K562 (cell line): ENCODE measurements around the gene TRAF1. TPM values are rescaled to one million over a fixed set of nuclear protein-coding genes. Genes with fewer than 3 reads are reported as not detected.

Source experiments
- ATAC-seq: fragments of 200-7000 bp; cut with Tn5 transposase; 3 replicates; pipeline ENCODE4 v1.9.1; 2020; ENCODE audit warnings: moderate library complexity
- BruUV-seq: library from RNA; stranded (reverse); fragments of 400-500 nt; replicated peaks from 2 replicates; lab custom pipeline; 2021; lab: Mats Ljungman, UMichigan
- CTCF ChIA-PET: fragments of 300-600 bp; formaldehyde crosslinking; extraction: SDS; loops from one replicate; lab custom pipeline; 2021; ENCODE audit warnings: low intra/inter-chr PET ratio; lab: Yijun Ruan, JAX
- POLR2A ChIA-PET: fragments of 300-600, 350-650 bp; sonication (Branson Sonifier 250); formaldehyde crosslinking; extraction: SDS; loops from one replicate; lab custom pipeline; 2021; ENCODE audit warnings: antibody characterized with exemption, inconsistent platforms; lab: Yijun Ruan, JAX
- DNase-seq, 4 experiments: peaks; one replicate each; pipeline versions ENCODE4 v3.0.0 to v3.0.0-alpha.2; 2011 to 2018; ENCODE audit warnings: low spot score in 3 of 4, mixed read lengths in 3 of 4; ENCODE audit errors: extremely low read depth in 1 of 4
- FAIRE-seq: peaks from 2 replicates; lab custom pipeline; 2011; peaks lifted over from hg19 to GRCh38; lab: Jason Lieb, UNC
- H2AFZ ChIP-seq: 2 replicates; pipeline ENCODE4 v1.6.0; 2011; ENCODE audit warnings: low read depth, low read length, control low read depth, inconsistent platforms
- H3K27ac ChIP-seq: fragments of 200-600 bp; 3 replicates; pipeline ENCODE4 v1.8.0; 2011; ENCODE audit warnings: low read depth, mild to moderate bottlenecking, control low read depth, inconsistent platforms, low read length, moderate library complexity, mixed read lengths; ENCODE audit errors: extremely low read depth
- H3K27me3 ChIP-seq, 2 experiments: fragments of 300-600 bp in 1 of 2; 2 replicates in 1 of 2; 3 replicates in 1 of 2; pipeline versions ENCODE4 v1.6.0 to v1.8.0; 2011; ENCODE audit warnings: inconsistent platforms in 2 of 2, low read length in 2 of 2, mild to moderate bottlenecking in 1 of 2, mixed read lengths in 1 of 2, moderate library complexity in 1 of 2; ENCODE audit not compliant: control insufficient read depth in 2 of 2, insufficient read depth in 2 of 2
- H3K36me3 ChIP-seq: fragments of 300-600 bp; 3 replicates; pipeline ENCODE4 v1.8.0; 2011; ENCODE audit warnings: mild to moderate bottlenecking, low read length, inconsistent platforms; ENCODE audit not compliant: control insufficient read depth, insufficient read depth
- H3K4me1 ChIP-seq, 2 experiments: fragments of 200-600 bp in 1 of 2; replicated peaks in 1 of 2; 2 replicates in 1 of 2; 3 replicates in 1 of 2; pipeline versions ENCODE4 v1.5.1 to v1.8.0; 2011; ENCODE audit warnings: inconsistent platforms in 2 of 2, low read length in 2 of 2, mild to moderate bottlenecking in 1 of 2, mixed read lengths in 1 of 2, moderate library complexity in 1 of 2; ENCODE audit not compliant: control insufficient read depth in 2 of 2, insufficient read depth in 2 of 2
- H3K4me2 ChIP-seq: 2 replicates; pipeline ENCODE4 v1.6.1; 2011; ENCODE audit warnings: low read length, control low read depth, inconsistent platforms, mixed read lengths; ENCODE audit not compliant: insufficient read depth
- H3K4me3 ChIP-seq: fragments of 200-600 bp; sonication (generic), shearing (Covaris generic); 2 replicates; pipeline ENCODE4 v1.5.1; 2016; ENCODE audit warnings: control low read depth, inconsistent platforms
- H3K79me2 ChIP-seq: fragments of 200-600 bp; 3 replicates; pipeline ENCODE4 v1.8.0; 2011; ENCODE audit warnings: low read length, inconsistent platforms; ENCODE audit not compliant: control insufficient read depth, insufficient read depth
- H3K9ac ChIP-seq, 2 experiments: 2 replicates each; pipeline versions ENCODE4 v1.6.0 to v1.6.1; 2011; ENCODE audit warnings: low read depth in 2 of 2, low read length in 2 of 2, control low read depth in 1 of 2, inconsistent platforms in 1 of 2, mild to moderate bottlenecking in 1 of 2, mixed read lengths in 1 of 2; ENCODE audit not compliant: insufficient read depth in 1 of 2
- H3K9me1 ChIP-seq: one replicate; pipeline ENCODE4 v1.6.0; 2011; ENCODE audit warnings: inconsistent platforms, mild to moderate bottlenecking, low read length, moderate library complexity; ENCODE audit not compliant: control insufficient read depth, insufficient read depth
- H3K9me3 ChIP-seq: replicated peaks from 2 replicates; pipeline ENCODE4 v1.5.1; 2011; ENCODE audit warnings: low read depth, low read length, inconsistent platforms; ENCODE audit not compliant: control insufficient read depth, insufficient read depth
- H4K20me1 ChIP-seq: replicated peaks from 2 replicates; pipeline ENCODE4 v1.6.1; 2011; ENCODE audit warnings: low read length, inconsistent platforms, mixed read lengths; ENCODE audit not compliant: control insufficient read depth, insufficient read depth
- BRD4 ChIP-seq: fragments of 200-600 bp; sonication (generic); IDR thresholded peaks from 2 replicates; pipeline ENCODE4 v1.6.1; 2017; ENCODE audit warnings: inconsistent platforms
- BRF2 ChIP-seq: IDR thresholded peaks from 3 replicates; pipeline ENCODE4 v1.6.1; 2011; ENCODE audit warnings: borderline replicate concordance, mild to moderate bottlenecking; ENCODE audit not compliant: insufficient read length, insufficient read depth
- HCFC1 ChIP-seq: IDR thresholded peaks from 2 replicates; pipeline ENCODE4 v1.6.1; 2012; ENCODE audit warnings: low read depth, low read length, improper control_type of control experiment
- HOXB6 ChIP-seq: fragments of 250-450 bp; sonication (Bioruptor Pico); IDR thresholded peaks from 2 replicates; pipeline ENCODE4 v1.5.1; 2022; ENCODE audit warnings: mild to moderate bottlenecking, borderline replicate concordance
- JUN ChIP-seq, 2 experiments: sonication (generic) in 1 of 2; formaldehyde crosslinking in 1 of 2; IDR thresholded peaks; 2 replicates each; pipeline versions ENCODE4 v1.6.1 to v1.8.0; 2012 to 2022; ENCODE audit warnings: borderline replicate concordance in 2 of 2, mild to moderate bottlenecking in 2 of 2, improper control_type of control experiment in 1 of 2, low read depth in 1 of 2, low read length in 1 of 2, missing genetic modification reagents in 1 of 2
- KDM5B ChIP-seq: fragments of 200-600 bp; sonication (generic); IDR thresholded peaks from 2 replicates; pipeline ENCODE4 v1.6.1; 2012; ENCODE audit warnings: low read depth, mild to moderate bottlenecking, moderate library complexity, low read length, control low read depth, inconsistent platforms; ENCODE audit not compliant: insufficient replicate concordance
- KLF1 ChIP-seq: fragments of 450-650 bp; IDR thresholded peaks from 2 replicates; pipeline ENCODE4 v1.6.1; 2016; ENCODE audit warnings: missing genetic modification characterization, missing compliant biosample characterization
- NEUROD1 ChIP-seq: fragments of 150-350 bp; IDR thresholded peaks from 2 replicates; pipeline ENCODE4 v1.6.1; 2014; ENCODE audit warnings: borderline replicate concordance, low read length, low read depth; ENCODE audit not compliant: partially characterized antibody
- OTX1 ChIP-seq: fragments of 450-650 bp; formaldehyde crosslinking; IDR thresholded peaks from 2 replicates; pipeline ENCODE4 v1.4.0; 2022; ENCODE audit warnings: mild to moderate bottlenecking
- PREB ChIP-seq: sonication (generic); formaldehyde crosslinking; IDR thresholded peaks from 2 replicates; pipeline ENCODE4 v1.8.1; 2023; ENCODE audit warnings: mild to moderate bottlenecking, missing genetic modification reagents
- RBM25 ChIP-seq: fragments of 200-400 bp; formaldehyde crosslinking; IDR thresholded peaks from 2 replicates; pipeline ENCODE4 v1.6.1; 2018; ENCODE audit warnings: low read length, low read depth, moderate library complexity; ENCODE audit not compliant: severe bottlenecking
- STAT6 ChIP-seq: sonication (generic); formaldehyde crosslinking; IDR thresholded peaks from 2 replicates; pipeline ENCODE4 v1.8.1; 2023; ENCODE audit warnings: mild to moderate bottlenecking, missing genetic modification reagents
- ZNF586 ChIP-seq: fragments of 450-650 bp; formaldehyde crosslinking; conservative IDR thresholded peaks from 2 replicates; pipeline ENCODE4 v1.4.0; 2020; ENCODE audit warnings: mild to moderate bottlenecking, moderate library complexity
- WGBS: fragments of 100-300 bp; shearing (Covaris generic); methylation state at CpG from one replicate; pipeline ENCODE4 v1.1.6; 2016; ENCODE audit warnings: low coverage, mixed read lengths; ENCODE audit not compliant: insufficient coverage; ENCODE audit errors: missing lambda C conversion rate; 5-methylcytosine and 5-hydroxymethylcytosine counted together
- in situ Hi-C: fragments of 300-500 bp; cut with MboI; formaldehyde crosslinking; loops from 4 replicates; pipeline ENCODE4 v1.15.0; 2018; ENCODE audit warnings: inconsistent platforms, mixed read lengths
- intact Hi-C: fragments of 100-400 bp; cut with micrococcal nuclease; formaldehyde crosslinking; loops from 2 replicates; pipeline ENCODE4 v1.14.2; 2022
- polyA plus RNA-seq, 8 experiments: library from polyadenylated mRNA; depleted of rRNA in 4 of 8; stranded (reverse) in 5 of 8; unstranded in 3 of 8; fragments of >200 nt; fragmentation: Nextera tagmentation in 2 of 8; fragmentation: Illumina TruSeq in 1 of 8; extraction: Ambion mirVana in 2 of 8; extraction: Trizol in 1 of 8; gene quantifications; 2 replicates each; pipeline versions ENCODE4 v1.2.1 to v1.2.3, GENCODE V29; 2011 to 2014; ENCODE audit warnings: inconsistent platforms in 1 of 8, missing spikeins in 1 of 8
- total RNA-seq, 7 experiments: library from RNA; depleted of rRNA in 6 of 7; stranded (reverse); fragments of >200 nt in 6 of 7; fragmentation: Illumina TruSeq in 2 of 7; extraction: Trizol in 2 of 7; gene quantifications; 2 replicates each; pipeline versions ENCODE4 v1.2.1 to v1.2.3, GENCODE V29; 2011 to 2021; ENCODE audit warnings: low replicate concordance in 1 of 7

Gene TRAF1
- total and polyA plus RNA-seq, 9 of the 15 experiments (the other 6 are each of a cell fraction or from before 2014, with no cell fraction given), result 0.01 to 1.1 (median 0.04) TPM; not detected in 2

- TF ChIP-seq JUN (IDR thresholded peaks at IDR 0.05; ENCODE audit: borderline replicate concordance, low read depth, low read length) (no peak), JUN (CRISPR knock-in tag; IDR thresholded peaks at IDR 0.05; ENCODE audit: borderline replicate concordance) (no peak), OTX1 (no peak), RBM25 (peak; percentile 100), BRD4 (no peak; the same call in 1 of the 2 replicates), HOXB6 (CRISPR knock-in tag) (0 out of 2 replicates have a peak, but pooled peaks have one; percentile 28), PREB (CRISPR knock-in tag) (no peak)
- TF ChIP-seq, all 486 proteins: peak for 10
Measured at GRCh38 chr9:120895951-120896350, 30.6 kb downstream of the TRAF1 start (continued).

GRCh38 chr9:120894321-120895148 is 32.1 kb downstream of the TRAF1 start:
- in situ Hi-C loops, result no loop called here
- no TSS peak for BruUV-seq
- ATAC-seq, result no peak
- Histone ChIP-seq H3K27ac (no peak overlapping the region; the same call in 2 of the 3 replicates), H3K4me2 (no peak overlapping the region), H3K79me2 (no peaks in the 10 kb centered on the region), H3K4me3 (no peak overlapping the region), H3K27me3 (no peaks in the 10 kb centered on the region), H3K9ac (no peak overlapping the region; a peak in 1 of 4 replicates), H3K4me1 (peaks cover 47 to 69% of the 10 kb centered on the region in 2 experiments), H4K20me1 (no peaks in the 10 kb centered on the region)
- whole genome bisulfite sequencing, result 95% methylated on average over 63 of the region's 63 CpGs
- POLR2A ChIA-PET, result interaction anchor here (0.6 to 22.9 kb wide), 9 partner anchors 9 to 154 kb away, joined by 3 to 464 read pairs (median 6); partner anchors contain the start of genes PHF19 and PSMD5
- 0 out of 2 replicates have a peak, but pooled peaks have one; percentile 21 for TF ChIP-seq KLF1
- TF ChIP-seq STAT6 (CRISPR knock-in tag), result peak; percentile 73; the same call in 1 of the 2 replicates
- peak; percentile 73 for TF ChIP-seq RBM25
- TF ChIP-seq BRF2, result no peak
- peak; percentile 35 for TF ChIP-seq KDM5B
- TF ChIP-seq HCFC1, result 0 out of 2 replicates have a peak, but pooled peaks have one; percentile 3
- TF ChIP-seq ZNF586 (CRISPR knock-in tag), result no peak
- TF ChIP-seq NEUROD1, result peak; percentile 41
- TF ChIP-seq, all 486 proteins: peak for 6
- Histone ChIP-seq H3K9me1 (no peaks in the 10 kb centered on the region), H3K9me3 (no peaks in the 10 kb centered on the region), H2AFZ (peak overlapping the region; percentile 37), H3K36me3 (no peaks in the 10 kb centered on the region)
- DNase-seq (peak in 3 of 4 experiments; percentile 22 to 35 (median 24)), FAIRE-seq (no peak)
- intact Hi-C loops, result loop anchor here (5.0 kb wide), 1 partner anchor 67 kb away; no protein-coding TSS in a partner anchor
- CTCF ChIA-PET, result no interaction called here
